Activated T-helper 1 cell treated with anti-CD3 and anti-CD28 coated beads, Interleukin-12 subunit alpha, Interleukin-12 subunit beta, Interleukin-2, Interleukin-4 antibody, amounts not matched to agents 30 ng/mL and 10 ng/mL and 1 ng/mL, durations not matched to agents 14 hours and 24 hours and 36 hours (primary cell): ENCODE measurements around the gene DDX49. TPM values are rescaled to one million over a fixed set of nuclear protein-coding genes. Genes with fewer than 3 reads are reported as not detected.

Source experiments
- DNase-seq: peaks from one replicate; pipeline ENCODE4 v3.0.0; 2021; ENCODE audit warnings: low spot score
- H3K27ac Mint-ChIP-seq: one replicate; pipeline ENCODE4 v1.8.0; 2021; ENCODE audit warnings: mild to moderate bottlenecking, mixed read lengths
- H3K27me3 Mint-ChIP-seq: one replicate; pipeline ENCODE4 v1.8.0; 2022; ENCODE audit warnings: mild to moderate bottlenecking, moderate library complexity, mixed read lengths; ENCODE audit not compliant: insufficient read depth
- H3K36me3 Mint-ChIP-seq: one replicate; pipeline ENCODE4 v1.8.0; 2021; ENCODE audit warnings: low read depth, mixed read lengths
- H3K4me1 Mint-ChIP-seq: one replicate; pipeline ENCODE4 v1.8.0; 2021; ENCODE audit warnings: low read depth, mixed read lengths
- H3K4me3 Mint-ChIP-seq: one replicate; pipeline ENCODE4 v1.8.0; 2021; ENCODE audit warnings: mild to moderate bottlenecking, moderate library complexity, mixed read lengths
- H3K9me3 Mint-ChIP-seq: one replicate; pipeline ENCODE4 v1.8.0; 2021; ENCODE audit warnings: mixed read lengths
- intact Hi-C: fragments of 100-400 bp; cut with micrococcal nuclease; formaldehyde crosslinking; loops from one replicate; pipeline ENCODE4 v1.15.1; 2024
- total RNA-seq: library from RNA; stranded (reverse); gene quantifications from 2 replicates; pipeline ENCODE4 v1.2.3, GENCODE V29; 2022

The DDX49 gene
- total RNA-seq, 1 donor from 2014 or later, result 101 TPM

- intact Hi-C loops, result no loop called here
- Mint-ChIP-seq H3K9me3 (no peaks in the 10 kb centered on the region), H3K4me3 (no peak overlapping the region), H3K36me3 (no peaks in the 10 kb centered on the region), H3K4me1 (no peaks in the 10 kb centered on the region), H3K27me3 (no peaks in the 10 kb centered on the region), H3K27ac (no peak overlapping the region)
- DNase-seq, result no peak
These were observed 32.5 kb upstream of the DDX49 start for GRCh38 chr19:18886972-18887371.

- no peak for DNase-seq
- H3K4me3 Mint-ChIP-seq, result no peak overlapping the region
- peaks cover 5% of the 10 kb centered on the region for H3K27me3 Mint-ChIP-seq
- no peak overlapping the region for H3K27ac Mint-ChIP-seq
- H3K4me1 Mint-ChIP-seq, result no peaks in the 10 kb centered on the region
- no peaks in the 10 kb centered on the region for H3K9me3 Mint-ChIP-seq
- intact Hi-C loops, result no loop called here
- no peaks in the 10 kb centered on the region for H3K36me3 Mint-ChIP-seq
These were observed 29.4 kb upstream of the DDX49 start for GRCh38 chr19:18889949-18890745.

- no peak overlapping the region for H3K4me3 Mint-ChIP-seq
- no peak overlapping the region for H3K27ac Mint-ChIP-seq
- intact Hi-C loops, result no loop called here
- no peaks in the 10 kb centered on the region for H3K9me3 Mint-ChIP-seq
- DNase-seq, result no peak
- H3K27me3 Mint-ChIP-seq, result peaks cover 18% of the 10 kb centered on the region
- no peaks in the 10 kb centered on the region for H3K4me1 Mint-ChIP-seq
- H3K36me3 Mint-ChIP-seq, result no peaks in the 10 kb centered on the region
These were observed 25.8 kb upstream of the DDX49 start for GRCh38 chr19:18893587-18894253.

GRCh38 chr19:18894254-18895037, 25.1 kb upstream of the DDX49 start:
- H3K36me3 Mint-ChIP-seq, result no peaks in the 10 kb centered on the region
- DNase-seq, result no peak
- H3K27ac Mint-ChIP-seq, result no peak overlapping the region
- no peaks in the 10 kb centered on the region for H3K9me3 Mint-ChIP-seq
- no peak overlapping the region for H3K4me3 Mint-ChIP-seq
- peaks cover 18% of the 10 kb centered on the region for H3K27me3 Mint-ChIP-seq
- no peaks in the 10 kb centered on the region for H3K4me1 Mint-ChIP-seq
- intact Hi-C loops, result no loop called here

- peaks cover 18% of the 10 kb centered on the region for H3K27me3 Mint-ChIP-seq
- no peaks in the 10 kb centered on the region for H3K4me1 Mint-ChIP-seq
- H3K9me3 Mint-ChIP-seq, result no peaks in the 10 kb centered on the region
- intact Hi-C loops, result no loop called here
- H3K4me3 Mint-ChIP-seq, result no peak overlapping the region
- H3K27ac Mint-ChIP-seq, result no peak overlapping the region
- no peaks in the 10 kb centered on the region for H3K36me3 Mint-ChIP-seq
- DNase-seq, result no peak
These were observed 24.3 kb upstream of the DDX49 start for GRCh38 chr19:18895038-18895823.

- Mint-ChIP-seq H3K4me3 (peak within 1 kb of the TSS; percentile 59), H3K36me3 (no peaks in the 10 kb centered on the region), H3K9me3 (no peaks in the 10 kb centered on the region), H3K27ac (no peak within 1 kb of the TSS), H3K4me1 (no peaks in the 10 kb centered on the region), H3K27me3 (peaks cover 18% of the 10 kb centered on the region)
- DNase-seq, result no peak
- intact Hi-C loops, result no loop called here
These were observed 23.6 kb upstream of the DDX49 start, which contains the start of gene CERS1 for GRCh38 chr19:18895824-18896341. Gene CERS1, minus strand, starts transcription at chr19:18896158. Its CDS starts 86 bp downstream, at chr19:18896072.

- no peak overlapping the region for H3K27ac Mint-ChIP-seq
- no peaks in the 10 kb centered on the region for H3K9me3 Mint-ChIP-seq
- peak overlapping the region; percentile 59 for H3K4me3 Mint-ChIP-seq
These were observed 23.1 kb upstream of the DDX49 start for GRCh38 chr19:18896421-18896841.

GRCh38 chr19:18897094-18898029, 22.2 kb upstream of the DDX49 start:
- Mint-ChIP-seq H3K27me3 (peaks cover 18% of the 10 kb centered on the region), H3K36me3 (peaks cover under 1% of the 10 kb centered on the region), H3K4me1 (no peaks in the 10 kb centered on the region), H3K4me3 (no peak overlapping the region), H3K27ac (no peak overlapping the region), H3K9me3 (no peaks in the 10 kb centered on the region)
- intact Hi-C loops, result no loop called here
- no peak for DNase-seq

More at GRCh38 chr19:18896421-18896841, 23.1 kb upstream of the DDX49 start:
- peaks cover 18% of the 10 kb centered on the region for H3K27me3 Mint-ChIP-seq
- no peak for DNase-seq
- H3K36me3 Mint-ChIP-seq, result no peaks in the 10 kb centered on the region
- intact Hi-C loops, result no loop called here
- no peaks in the 10 kb centered on the region for H3K4me1 Mint-ChIP-seq

- Mint-ChIP-seq H3K4me3 (no peak overlapping the region), H3K27ac (no peak overlapping the region), H3K9me3 (no peaks in the 10 kb centered on the region), H3K27me3 (peaks cover 18% of the 10 kb centered on the region), H3K36me3 (peaks cover 2% of the 10 kb centered on the region), H3K4me1 (no peaks in the 10 kb centered on the region)
- no peak for DNase-seq
- intact Hi-C loops, result no loop called here
These were observed 21.4 kb upstream of the DDX49 start for GRCh38 chr19:18898081-18898606.

- H3K27me3 Mint-ChIP-seq, result peaks cover 14% of the 10 kb centered on the region
- DNase-seq, result no peak
- intact Hi-C loops, result no loop called here
- no peaks in the 10 kb centered on the region for H3K9me3 Mint-ChIP-seq
- no peak overlapping the region for H3K27ac Mint-ChIP-seq
- H3K36me3 Mint-ChIP-seq, result peaks cover 2% of the 10 kb centered on the region
- no peak overlapping the region for H3K4me3 Mint-ChIP-seq
- H3K4me1 Mint-ChIP-seq, result no peaks in the 10 kb centered on the region
These were observed 20.7 kb upstream of the DDX49 start for GRCh38 chr19:18898607-18899408.
